ENCODE measurements around the gene SHMT2. TPM values are rescaled to one million over a fixed set of nuclear protein-coding genes. Genes with fewer than 3 reads are reported as not detected.

SHMT2 gene
- total and polyA plus RNA-seq, 2 of the 4 experiments (the other 2 are of a cell fraction), result 266 to 364 TPM

DNA sequence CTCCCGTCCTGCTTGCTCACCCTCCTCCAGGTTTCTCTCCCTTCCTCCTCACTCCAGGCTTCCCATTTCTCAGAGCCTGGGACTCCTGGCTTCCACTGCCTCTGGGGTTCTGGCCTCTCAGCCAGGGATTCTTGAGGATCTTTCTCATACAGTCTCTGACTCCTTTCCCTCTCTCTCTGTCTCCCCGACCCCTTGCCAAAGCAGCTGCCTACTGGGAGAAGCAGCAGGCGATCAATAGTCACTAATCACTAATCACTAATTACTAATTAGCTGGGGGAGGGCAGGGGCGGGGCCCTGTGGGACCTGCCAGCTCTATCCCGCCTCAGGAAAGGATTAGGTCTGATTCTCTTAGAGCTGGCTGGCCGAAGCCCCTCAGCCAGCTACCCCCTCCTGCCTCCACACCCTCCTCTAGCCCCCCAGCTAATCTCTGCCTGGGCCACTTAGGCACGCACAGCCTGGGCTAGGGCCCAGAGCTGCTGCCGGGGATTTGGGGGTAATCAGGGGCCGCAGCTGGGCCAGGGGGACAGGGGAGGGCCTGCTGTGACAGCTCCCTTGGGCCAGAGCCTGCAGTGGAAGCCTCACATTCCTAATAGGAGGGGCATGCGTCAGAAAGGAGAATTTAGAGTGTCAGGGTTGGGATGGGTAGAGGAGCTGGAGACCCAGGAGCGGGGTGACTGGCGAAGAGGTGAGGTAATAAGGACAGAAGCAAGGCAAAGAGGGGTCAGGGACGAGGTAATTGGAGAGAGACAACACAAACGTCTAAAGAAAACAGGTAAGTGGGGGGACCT, 10.1 kb upstream of the SHMT2 start (continued):
- TF ChIP-seq, protein P1, sequence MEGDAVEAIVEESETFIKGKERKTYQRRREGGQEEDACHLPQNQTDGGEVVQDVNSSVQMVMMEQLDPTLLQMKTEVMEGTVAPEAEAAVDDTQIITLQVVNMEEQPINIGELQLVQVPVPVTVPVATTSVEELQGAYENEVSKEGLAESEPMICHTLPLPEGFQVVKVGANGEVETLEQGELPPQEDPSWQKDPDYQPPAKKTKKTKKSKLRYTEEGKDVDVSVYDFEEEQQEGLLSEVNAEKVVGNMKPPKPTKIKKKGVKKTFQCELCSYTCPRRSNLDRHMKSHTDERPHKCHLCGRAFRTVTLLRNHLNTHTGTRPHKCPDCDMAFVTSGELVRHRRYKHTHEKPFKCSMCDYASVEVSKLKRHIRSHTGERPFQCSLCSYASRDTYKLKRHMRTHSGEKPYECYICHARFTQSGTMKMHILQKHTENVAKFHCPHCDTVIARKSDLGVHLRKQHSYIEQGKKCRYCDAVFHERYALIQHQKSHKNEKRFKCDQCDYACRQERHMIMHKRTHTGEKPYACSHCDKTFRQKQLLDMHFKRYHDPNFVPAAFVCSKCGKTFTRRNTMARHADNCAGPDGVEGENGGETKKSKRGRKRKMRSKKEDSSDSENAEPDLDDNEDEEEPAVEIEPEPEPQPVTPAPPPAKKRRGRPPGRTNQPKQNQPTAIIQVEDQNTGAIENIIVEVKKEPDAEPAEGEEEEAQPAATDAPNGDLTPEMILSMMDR (conservative IDR thresholded peaks at IDR 0.05; ENCODE audit: low read depth, low read length), result no peak
- TF ChIP-seq RAD21 (IDR thresholded peaks at IDR 0.05; ENCODE audit: low read length) (no peak), MXI1 (IDR thresholded peaks at IDR 0.05; ENCODE audit: borderline replicate concordance, low read depth, low read length) (no peak)

All from IMR-90 (cell line).